Posterior cingulate gyrus (tissue), 11 donors: ENCODE measurements around the gene TAF10.

Experiments used
- DNase-seq, 10 donors: peaks; one replicate each; pipeline versions ENCODE4 v3.0.0 to v3.0.0-alpha.2; 2020 to 2021; ENCODE audit warnings: mixed read lengths in 3 of 10
- intact Hi-C: fragments of 100-400 bp; cut with DNase I; formaldehyde crosslinking; loops from one replicate; pipeline ENCODE4 v1.15.1; 2023

TAF10 gene

GRCh38 chr11:6566704-6567370 is 45.2 kb downstream of the TAF10 start:
- intact Hi-C loops: no loop called here
- DNase-seq: no peak

DNA sequence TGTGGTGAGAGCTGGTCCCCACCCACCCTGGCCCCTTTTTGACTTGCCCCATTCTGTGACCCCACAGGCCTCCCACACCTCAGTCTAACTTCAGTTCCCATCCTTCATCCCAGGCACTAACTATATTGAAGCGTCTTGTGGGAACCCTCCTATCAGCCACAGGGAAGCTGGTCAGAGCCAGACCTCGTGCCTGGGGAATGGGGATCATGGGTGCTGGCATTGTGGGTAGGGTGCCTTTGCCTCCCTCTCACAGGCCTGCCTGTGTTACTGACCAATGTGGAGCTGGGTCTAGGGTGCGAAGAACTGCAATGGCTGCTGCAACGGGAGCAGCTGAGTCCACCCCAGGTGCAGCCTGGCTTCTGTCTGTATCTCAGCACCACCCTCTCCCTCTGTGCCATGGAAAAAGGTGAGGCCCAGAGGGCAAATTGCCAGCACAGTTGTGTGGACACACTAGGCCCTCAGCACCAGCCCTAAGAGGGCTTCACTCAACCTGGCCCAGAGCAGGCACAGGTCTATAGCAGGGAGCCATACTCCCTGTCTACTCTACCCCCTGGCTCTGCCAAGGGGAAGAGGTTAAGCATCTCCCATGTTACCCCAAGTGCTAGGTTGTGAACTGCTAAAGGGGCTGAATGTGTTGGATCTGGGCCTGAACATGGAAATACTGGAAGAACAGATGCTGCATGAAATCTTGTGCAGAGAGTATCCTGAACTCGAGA is 45.9 kb downstream of the TAF10 start:
- DNase-seq: no peak
- intact Hi-C loops: no loop called here

DNA sequence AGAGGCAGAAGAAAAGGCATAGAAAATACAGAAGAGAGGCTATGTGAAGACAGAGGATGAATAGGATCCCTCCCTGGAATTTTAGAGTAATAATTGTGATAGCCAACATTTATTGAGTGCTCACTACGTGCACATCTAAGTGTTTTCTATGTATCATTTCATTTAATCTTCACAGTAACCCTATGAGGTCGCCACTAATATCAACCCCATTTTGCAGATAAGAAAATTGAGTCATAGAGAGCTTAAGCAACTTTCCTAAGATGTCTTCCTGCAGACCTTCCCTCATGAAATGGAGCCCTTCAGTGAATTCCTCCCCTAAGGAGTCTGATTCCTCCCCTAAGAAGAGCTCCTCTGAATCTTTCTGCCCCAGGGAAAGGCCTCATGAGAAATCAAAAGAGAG is 46.7 kb downstream of the TAF10 start:
- intact Hi-C loops: no loop called here
- DNase-seq: no peak

DNA sequence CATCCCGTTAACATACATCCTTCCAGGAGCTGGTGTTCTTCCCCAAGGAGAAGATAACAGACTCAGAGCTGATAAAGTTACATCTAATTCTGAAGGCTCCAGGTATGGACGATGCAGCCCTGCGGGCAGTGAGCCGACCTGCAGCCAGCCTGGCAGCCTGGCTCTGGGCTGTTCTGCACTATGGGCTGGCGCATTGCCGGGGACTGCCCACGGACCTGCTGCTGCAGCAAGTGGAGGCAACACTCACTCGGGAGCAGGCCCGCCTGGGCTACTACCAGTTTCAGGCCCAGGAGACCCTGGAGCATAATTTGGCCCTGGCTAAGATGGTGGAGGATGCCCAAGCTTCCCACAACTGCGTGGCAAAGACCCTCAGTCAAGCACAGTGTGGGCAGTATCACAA is 48.3 kb downstream of the TAF10 start:
- intact Hi-C loops: no loop called here
- peak in 2 of 10 donors; percentile 83 to 91 for DNase-seq

DNA sequence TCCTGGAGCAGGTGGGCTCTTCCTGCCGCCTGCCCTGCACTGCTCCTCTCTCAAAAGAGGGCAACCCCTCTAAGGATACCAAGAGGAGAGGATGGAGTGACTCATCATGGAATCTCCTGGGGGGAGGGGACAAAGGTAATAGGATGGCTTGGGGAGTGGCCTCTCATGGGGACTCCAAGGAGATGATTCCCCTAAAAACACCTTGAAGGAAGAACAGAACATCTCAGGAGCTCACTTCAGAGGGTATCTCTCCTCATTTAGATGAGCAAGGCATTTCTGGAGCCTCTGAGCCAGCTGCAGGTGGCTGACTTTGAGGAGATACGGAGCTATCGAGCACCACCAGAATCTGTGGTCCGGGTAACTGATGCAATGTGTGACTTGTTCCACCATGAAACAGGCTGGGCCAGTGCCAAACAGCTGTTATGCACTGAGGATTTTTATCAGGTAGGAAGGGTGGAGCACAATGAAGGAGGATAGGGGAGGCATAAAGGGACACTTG is 48.8 kb downstream of the TAF10 start:
- DNase-seq: no peak
- intact Hi-C loops: no loop called here

GRCh38 chr11:6561288-6561687 is 50.7 kb downstream of the TAF10 start:
- no peak for DNase-seq
- intact Hi-C loops: no loop called here
